ENCODE measurements around the gene CHN1. TPM values are rescaled to one million over a fixed set of nuclear protein-coding genes. Genes with fewer than 3 reads are reported as not detected.

CHN1 gene
- total RNA-seq, 1 donor from 2014 or later, result 1.6 TPM

DNA sequence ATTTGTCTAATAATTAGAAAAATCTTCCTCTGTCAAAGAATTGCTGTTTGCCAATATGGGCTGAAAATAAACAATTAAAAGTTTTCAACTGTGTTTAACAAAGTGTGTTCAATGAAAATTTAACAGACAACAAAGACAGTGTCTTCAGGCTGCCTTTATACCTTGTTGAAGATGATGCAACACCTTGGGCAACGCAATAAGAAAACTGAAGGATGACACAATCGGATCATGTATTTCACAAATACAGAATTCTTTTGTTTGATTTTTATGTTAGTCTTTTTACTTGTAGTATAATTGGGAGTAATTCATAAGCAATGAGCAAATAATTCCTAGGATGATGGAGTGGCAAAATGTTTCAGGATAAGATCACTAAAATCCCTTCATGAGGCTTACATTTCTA is 27.8 kb downstream of the CHN1 start:
- no peak for ATAC-seq

DNA sequence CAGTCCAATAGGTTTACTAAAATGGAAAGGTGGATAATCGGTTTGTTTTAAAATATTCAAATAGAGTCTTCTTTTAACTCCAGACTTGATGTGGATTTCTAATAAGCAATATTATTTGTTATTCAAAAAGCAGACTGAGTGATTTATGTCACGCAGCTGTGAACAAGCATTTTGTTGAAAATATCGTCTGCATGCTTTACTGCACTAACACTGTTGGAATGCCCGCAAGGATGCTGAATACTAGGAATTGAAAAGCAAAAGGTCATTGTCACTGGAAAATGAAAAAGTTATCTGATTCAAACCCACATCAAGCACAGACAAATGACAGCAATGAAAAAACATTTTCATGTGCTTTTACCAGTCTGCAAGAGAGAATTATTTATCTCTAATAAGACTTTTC is 31.1 kb downstream of the CHN1 start:
- ATAC-seq (no peak), DNase-seq (ENCODE audit: low spot score) (no peak)

More for the DNA sequence above, 27.8 kb downstream of the CHN1 start:
- DNase-seq (ENCODE audit: low spot score), result no peak

- ATAC-seq (no peak), DNase-seq (ENCODE audit: low spot score) (no peak)
Measured at GRCh38 chr2:174972924-174973323, 32.3 kb downstream of the CHN1 start.

- ATAC-seq, result no peak
- DNase-seq (ENCODE audit: low spot score), result no peak
Measured at GRCh38 chr2:174971868-174972781, 33.1 kb downstream of the CHN1 start.

- DNase-seq (ENCODE audit: low spot score) (no peak), ATAC-seq (no peak)
Measured at GRCh38 chr2:174970092-174970491, 35.1 kb downstream of the CHN1 start.

DNA sequence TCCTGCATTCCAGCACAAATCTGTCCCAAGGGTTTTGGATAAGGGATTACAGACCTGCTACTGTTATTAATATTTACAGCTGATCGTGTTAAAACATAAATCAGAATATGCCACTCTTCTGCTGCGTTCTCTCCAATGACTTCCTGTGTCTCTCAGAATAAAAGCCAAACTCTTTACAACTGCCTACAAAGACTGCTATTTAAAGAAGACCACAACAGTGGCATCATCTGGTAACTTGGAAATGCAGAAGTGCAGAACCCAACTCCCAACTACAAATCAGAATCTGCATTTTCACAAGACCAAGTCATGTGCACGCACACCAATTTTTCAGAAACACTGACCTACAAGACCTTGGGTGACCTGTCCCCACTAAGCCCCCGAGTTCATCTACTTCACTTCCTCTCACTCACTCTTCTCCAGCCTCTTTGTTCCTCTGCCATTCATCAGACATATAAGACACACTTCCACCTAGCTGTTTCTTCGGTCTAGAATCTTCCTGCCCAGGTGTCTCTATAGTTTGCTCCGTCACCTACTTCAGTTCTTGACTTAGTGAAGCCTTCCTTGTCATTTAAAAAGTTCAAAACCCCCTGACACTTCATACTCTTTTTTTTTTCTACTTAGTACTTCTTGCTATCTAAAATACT is 36.0 kb downstream of the CHN1 start:
- ATAC-seq, result no peak

GRCh38 chr2:174967691-174968260 is 37.4 kb downstream of the CHN1 start:
- ATAC-seq (peak; percentile 91), DNase-seq (ENCODE audit: low spot score) (no peak)

More for the DNA sequence above, 36.0 kb downstream of the CHN1 start:
- DNase-seq (ENCODE audit: low spot score), result no peak

DNA sequence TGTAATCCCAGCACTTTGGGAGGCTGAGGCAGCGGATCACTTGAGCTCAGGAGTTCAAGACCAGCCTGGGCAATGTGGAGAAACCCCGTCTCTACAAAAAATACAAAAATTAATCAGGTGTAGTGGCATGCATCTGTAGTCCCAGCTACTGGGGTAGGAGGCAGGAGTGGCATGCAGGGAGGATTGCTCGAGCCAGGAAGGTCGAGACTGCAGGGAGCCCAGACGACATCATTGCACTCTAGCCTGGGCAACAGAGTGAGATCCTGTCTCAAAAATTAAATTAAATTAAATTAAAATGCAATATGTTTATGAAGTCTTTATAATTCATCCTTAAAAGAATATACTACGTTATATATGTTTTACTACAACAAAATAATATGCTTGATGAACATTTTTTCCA is 38.1 kb downstream of the CHN1 start:
- ATAC-seq, result no peak
- no peak for DNase-seq (ENCODE audit: low spot score)

- peak; percentile 78 for ATAC-seq
- no peak for DNase-seq (ENCODE audit: low spot score)
Measured at GRCh38 chr2:174965992-174966744, 39.0 kb downstream of the CHN1 start.

DNA sequence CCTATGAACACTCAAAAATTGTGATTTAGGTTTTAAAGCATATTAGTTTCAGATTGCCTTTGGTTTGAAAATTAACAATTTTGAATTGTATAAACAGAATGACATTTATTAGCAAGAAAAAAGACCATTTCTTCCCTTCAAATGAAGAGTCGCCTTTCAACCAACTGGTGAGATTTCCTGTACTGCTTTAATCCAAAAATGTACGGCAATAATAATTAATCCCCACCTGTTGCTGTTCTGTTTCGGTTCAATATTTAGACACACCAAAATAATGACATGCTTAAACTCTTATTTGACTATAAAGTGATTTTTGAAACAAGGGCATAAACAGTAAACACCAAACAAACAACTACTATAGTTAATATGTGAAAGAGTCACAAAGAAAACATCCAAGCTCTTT is 39.6 kb downstream of the CHN1 start:
- DNase-seq (ENCODE audit: low spot score) (no peak), ATAC-seq (no peak)

DNA sequence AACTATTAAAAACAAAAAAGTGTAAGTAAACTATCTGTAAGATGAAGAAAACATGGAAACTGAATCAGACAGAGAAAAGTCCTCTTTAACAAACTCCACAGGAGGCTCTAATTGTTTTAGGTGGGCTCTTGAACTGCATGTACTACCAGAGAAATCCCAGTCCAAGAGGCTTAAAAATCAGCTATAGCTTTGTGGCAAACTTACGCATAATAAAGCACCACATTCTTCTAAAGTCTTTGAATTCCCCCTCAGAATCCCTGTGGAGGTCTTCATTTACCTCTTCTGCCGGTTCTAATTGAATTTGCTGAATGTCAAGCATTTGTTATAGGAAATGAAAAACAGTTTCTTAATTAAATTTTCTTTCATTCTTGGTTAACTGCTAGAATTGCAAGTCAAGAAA is 40.8 kb downstream of the CHN1 start:
- DNase-seq (ENCODE audit: low spot score) (no peak), ATAC-seq (no peak)

- no peak for DNase-seq (ENCODE audit: low spot score)
- no peak for ATAC-seq
Measured at GRCh38 chr2:174963437-174964400, 41.5 kb downstream of the CHN1 start.

DNA sequence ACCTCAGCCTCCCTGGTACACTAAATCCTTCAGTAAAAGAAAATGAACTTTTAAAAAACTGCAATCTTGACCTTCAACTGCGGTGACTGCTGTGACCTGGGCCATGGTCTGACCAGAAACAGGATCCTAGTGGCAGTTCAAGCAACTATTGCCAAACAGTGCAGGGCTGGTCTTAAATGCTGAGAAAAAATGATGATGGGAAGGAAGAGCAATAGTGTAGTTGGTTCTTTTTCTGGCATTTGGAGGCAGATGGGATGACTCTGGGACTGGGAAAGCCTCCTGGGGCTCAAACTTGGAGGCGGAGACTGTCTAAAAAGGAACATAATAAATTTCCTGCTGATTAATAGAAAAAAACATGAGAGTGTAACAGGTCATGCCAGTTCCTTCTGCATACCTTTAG is 45.4 kb downstream of the CHN1 start:
- ATAC-seq (no peak), DNase-seq (ENCODE audit: low spot score) (no peak)

- ATAC-seq, result no peak
- DNase-seq (ENCODE audit: low spot score), result no peak
Measured at GRCh38 chr2:174957050-174957449, 48.1 kb downstream of the CHN1 start.

- ATAC-seq, result no peak
- DNase-seq (ENCODE audit: low spot score), result no peak
Measured at GRCh38 chr2:174952607-174953006, 52.6 kb downstream of the CHN1 start.

DNA sequence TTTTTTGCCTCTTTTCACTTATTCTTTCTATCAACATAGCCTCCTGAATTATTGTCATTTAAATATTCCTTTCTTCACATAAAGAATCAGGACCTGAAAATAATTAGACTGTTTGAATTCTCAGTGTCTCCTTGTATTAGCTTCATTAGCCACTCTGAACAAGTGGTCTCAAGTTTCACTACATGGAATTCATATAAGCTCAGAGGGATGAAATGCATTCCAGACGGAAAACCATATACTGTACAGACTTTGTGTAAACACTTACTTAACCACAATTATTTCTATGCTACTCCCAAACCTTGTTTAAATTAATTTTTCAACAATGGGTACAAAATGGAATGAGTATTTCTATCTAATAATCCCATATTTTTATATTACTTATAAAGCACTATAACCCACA is 53.4 kb downstream of the CHN1 start:
- no peak for DNase-seq (ENCODE audit: low spot score)

GRCh38 chr2:174949988-174950687 is 55.0 kb downstream of the CHN1 start:
- ATAC-seq (no peak), DNase-seq (ENCODE audit: low spot score) (no peak)

More for the DNA sequence above, 53.4 kb downstream of the CHN1 start:
- no peak for ATAC-seq

- ATAC-seq, result no peak
- DNase-seq (ENCODE audit: low spot score), result no peak
Measured at GRCh38 chr2:174945601-174946260, 59.5 kb downstream of the CHN1 start.

DNA sequence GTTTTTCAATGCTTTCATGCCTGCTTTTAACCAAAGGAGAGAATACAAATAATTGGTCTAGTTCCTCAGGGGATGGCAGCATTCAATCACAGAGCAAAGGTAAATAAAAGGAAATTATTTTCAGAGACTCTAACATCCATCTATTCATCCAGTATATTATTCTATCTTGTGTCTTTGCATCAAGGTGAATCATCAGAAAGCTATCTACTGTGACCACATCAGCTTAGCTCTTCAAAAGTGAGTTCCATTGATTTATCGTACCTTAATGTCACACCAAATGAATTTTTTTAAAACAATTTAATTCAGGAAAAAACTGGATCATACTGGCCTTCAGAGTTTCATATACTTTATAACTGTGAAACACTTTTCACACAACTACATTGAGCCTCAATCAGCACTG is 66.1 kb downstream of the CHN1 start:
- ATAC-seq, result no peak

More for the DNA sequence above, 66.1 kb downstream of the CHN1 start:
- DNase-seq (ENCODE audit: low spot score), result no peak
